Loucy (cell line): Measurements from ENCODE around the gene PCDHGA1.

ENCODE experiments used
- H2AFZ ChIP-seq: fragments of 200-600 bp; sonication (generic); 2 replicates; pipeline ENCODE4 v1.6.0; 2016; ENCODE audit warnings: antibody characterized with exemption, mild to moderate bottlenecking, low read length, moderate library complexity
- H3F3A ChIP-seq: fragments of 200-600 bp; 2 replicates; pipeline ENCODE4 v1.6.0; 2016; ENCODE audit warnings: antibody characterized with exemption, low read depth, mild to moderate bottlenecking
- H3K27me3 ChIP-seq: fragments of 200-600 bp; sonication (generic); 2 replicates; pipeline ENCODE4 v1.6.1; 2014; ENCODE audit warnings: low read length, mild to moderate bottlenecking; ENCODE audit not compliant: insufficient read depth, poor library complexity, severe bottlenecking
- H3K36me3 ChIP-seq: fragments of 200-600 bp; sonication (generic); 2 replicates; pipeline ENCODE4 v1.6.1; 2016; ENCODE audit warnings: low read length; ENCODE audit not compliant: insufficient read depth
- H3K4me1 ChIP-seq: fragments of 200-600 bp; sonication (generic); 2 replicates; pipeline ENCODE4 v1.5.1; 2014; ENCODE audit warnings: low read length, mild to moderate bottlenecking; ENCODE audit not compliant: insufficient read depth, poor library complexity, severe bottlenecking
- H3K4me2 ChIP-seq: fragments of 200-600 bp; sonication (generic); 2 replicates; pipeline ENCODE4 v1.6.0; 2014; ENCODE audit warnings: antibody characterized with exemption, low read length, low read depth, mild to moderate bottlenecking; ENCODE audit not compliant: poor library complexity, severe bottlenecking
- H3K4me3 ChIP-seq: fragments of 200-600 bp; sonication (generic); 2 replicates; pipeline ENCODE4 v1.5.1; 2014; ENCODE audit warnings: low read length, mild to moderate bottlenecking, mixed read lengths; ENCODE audit not compliant: poor library complexity, severe bottlenecking
- H3K79me2 ChIP-seq: fragments of 200-600 bp; sonication (generic); 2 replicates; pipeline ENCODE4 v1.6.1; 2014; ENCODE audit warnings: low read length; ENCODE audit not compliant: insufficient read depth
- H3K9ac ChIP-seq: fragments of 200-600 bp; sonication (generic); 2 replicates; pipeline ENCODE4 v1.6.0; 2014; ENCODE audit warnings: mild to moderate bottlenecking, low read depth, low read length, moderate library complexity; ENCODE audit not compliant: poor library complexity, severe bottlenecking
- H3K9me2 ChIP-seq: fragments of 200-600 bp; sonication (generic); replicated peaks from 2 replicates; pipeline ENCODE4 v1.6.1; 2016; ENCODE audit warnings: low read depth, low read length, mixed read lengths
- H3K9me3 ChIP-seq: fragments of 200-600 bp; sonication (generic); 2 replicates; pipeline ENCODE4 v1.6.1; 2014; ENCODE audit warnings: mild to moderate bottlenecking, antibody characterized with exemption, low read length, low read depth; ENCODE audit not compliant: insufficient read depth
- H4K20me1 ChIP-seq: fragments of 200-600 bp; sonication (generic); 2 replicates; pipeline ENCODE4 v1.6.0; 2014; ENCODE audit warnings: antibody characterized with exemption, low read length, mild to moderate bottlenecking; ENCODE audit not compliant: insufficient read depth, poor library complexity, severe bottlenecking
- CTCF ChIP-seq: fragments of 200-600 bp; sonication (generic); conservative IDR thresholded peaks from 2 replicates; pipeline ENCODE4 v1.5.1; 2014; ENCODE audit warnings: mild to moderate bottlenecking, antibody characterized with exemption, low read length
- EZH2phosphoT487 ChIP-seq: fragments of 200-600 bp; IDR thresholded peaks from 2 replicates; pipeline ENCODE4 v1.6.1; 2018; ENCODE audit warnings: antibody characterized with exemption, mild to moderate bottlenecking, moderate library complexity, borderline replicate concordance

Gene PCDHGA1

GRCh38 chr5:141493500-141494422 is 163.4 kb downstream of the PCDHGA1 start:
- no peaks in the 10 kb centered on the region for H3F3A ChIP-seq
- no peak for TF ChIP-seq CTCF
- TF ChIP-seq EZH2phosphoT487, result no peak
- H3K4me2 ChIP-seq, result no peak overlapping the region
- no peaks in the 10 kb centered on the region for H3K27me3 ChIP-seq
- no peaks in the 10 kb centered on the region for H3K79me2 ChIP-seq
- H2AFZ ChIP-seq, result no peak overlapping the region
- no peaks in the 10 kb centered on the region for H3K9me2 ChIP-seq
- H4K20me1 ChIP-seq, result no peaks in the 10 kb centered on the region
- H3K9ac ChIP-seq, result no peak overlapping the region
- H3K36me3 ChIP-seq, result no peaks in the 10 kb centered on the region
- H3K4me1 ChIP-seq, result no peaks in the 10 kb centered on the region
- H3K4me3 ChIP-seq, result no peak overlapping the region
- no peaks in the 10 kb centered on the region for H3K9me3 ChIP-seq

- Histone ChIP-seq H3K4me3 (no peak overlapping the region), H3F3A (no peaks in the 10 kb centered on the region), H3K9me2 (no peaks in the 10 kb centered on the region), H2AFZ (no peak overlapping the region; the same call in 1 of the 2 replicates), H3K4me2 (no peak overlapping the region), H3K27me3 (no peaks in the 10 kb centered on the region), H3K36me3 (no peaks in the 10 kb centered on the region), H3K9me3 (no peaks in the 10 kb centered on the region), H3K4me1 (no peaks in the 10 kb centered on the region), H3K79me2 (no peaks in the 10 kb centered on the region), H3K9ac (no peak overlapping the region), H4K20me1 (no peaks in the 10 kb centered on the region)
- TF ChIP-seq CTCF (no peak), EZH2phosphoT487 (no peak)
Observed at GRCh38 chr5:141494761-141495452, 164.6 kb downstream of the PCDHGA1 start.

- Histone ChIP-seq H3K4me3 (no peak overlapping the region), H3K9ac (no peak overlapping the region), H3K9me2 (no peaks in the 10 kb centered on the region), H3K9me3 (no peaks in the 10 kb centered on the region), H3K4me1 (no peaks in the 10 kb centered on the region), H3K4me2 (no peak overlapping the region), H3K36me3 (no peaks in the 10 kb centered on the region), H3K27me3 (no peaks in the 10 kb centered on the region), H3K79me2 (no peaks in the 10 kb centered on the region), H2AFZ (no peak overlapping the region), H4K20me1 (no peaks in the 10 kb centered on the region), H3F3A (no peaks in the 10 kb centered on the region)
- TF ChIP-seq EZH2phosphoT487 (no peak), CTCF (no peak)
Observed at GRCh38 chr5:141495453-141495811, 165.1 kb downstream of the PCDHGA1 start.
